SK-N-SH treated with all-trans-retinoic acid at 6 μM for 48 hours (cell line): ENCODE measurements around the gene QSOX1.
A peak's percentile ranks its signal among the peaks of the same experiment; 100 is the strongest.

ENCODE experiments used
- ATAC-seq: fragments of 200-7000 bp; cut with Tn5 transposase; 3 replicates; pipeline ENCODE4 v1.9.1; 2020; ENCODE audit warnings: mild to moderate bottlenecking, moderate library complexity
- ARNTL ChIP-seq: fragments of 450-650 bp; formaldehyde crosslinking; IDR thresholded peaks from 2 replicates; pipeline ENCODE4 v1.5.0; 2020; ENCODE audit warnings: low read depth, mild to moderate bottlenecking, moderate library complexity, borderline replicate concordance
- BACH2 ChIP-seq: fragments of 250-450 bp; sonication (Bioruptor Pico); IDR thresholded peaks from 2 replicates; pipeline ENCODE4 v1.9.0; 2021; ENCODE audit warnings: mild to moderate bottlenecking, borderline replicate concordance
- CSDC2 ChIP-seq: fragments of 250-450 bp; sonication (Bioruptor Pico); IDR thresholded peaks from 2 replicates; pipeline ENCODE4 v1.5.0; 2020; ENCODE audit warnings: mild to moderate bottlenecking, moderate library complexity
- ESRRG ChIP-seq: fragments of 250-450 bp; sonication (Bioruptor Pico); IDR thresholded peaks from 2 replicates; pipeline ENCODE4 v1.6.1; 2021; ENCODE audit warnings: mild to moderate bottlenecking
- GLIS3 ChIP-seq: fragments of 250-450 bp; sonication (Bioruptor Pico); IDR thresholded peaks from 2 replicates; pipeline ENCODE4 v1.5.0; 2020; ENCODE audit warnings: mild to moderate bottlenecking, moderate library complexity
- ISL1 ChIP-seq: fragments of 250-450 bp; sonication (Bioruptor Pico); IDR thresholded peaks from 2 replicates; pipeline ENCODE4 v2.1.2; 2022; ENCODE audit warnings: mild to moderate bottlenecking, moderate library complexity
- OSR1 ChIP-seq: fragments of 250-450 bp; sonication (Bioruptor Pico); IDR thresholded peaks from 2 replicates; pipeline ENCODE4 v1.8.0; 2022; ENCODE audit warnings: moderate library complexity, mild to moderate bottlenecking, inconsistent platforms
- PPARA ChIP-seq: fragments of 250-450 bp; sonication (Bioruptor Pico); IDR thresholded peaks from 2 replicates; pipeline ENCODE4 v1.5.0; 2020; ENCODE audit warnings: mild to moderate bottlenecking, borderline replicate concordance
- RARB ChIP-seq: fragments of 250-450 bp; sonication (Bioruptor Pico); IDR thresholded peaks from 2 replicates; pipeline ENCODE4 v1.8.0; 2021; ENCODE audit warnings: mild to moderate bottlenecking, moderate library complexity
- SNAI2 ChIP-seq: fragments of 250-450 bp; sonication (Bioruptor Pico); IDR thresholded peaks from 2 replicates; pipeline ENCODE4 v1.5.0; 2020; ENCODE audit warnings: mild to moderate bottlenecking, moderate library complexity
- TCF4 ChIP-seq: fragments of 250-450 bp; sonication (Bioruptor Pico); IDR thresholded peaks from 2 replicates; pipeline ENCODE4 v1.8.0; 2021; ENCODE audit warnings: mild to moderate bottlenecking, moderate library complexity, borderline replicate concordance
- TOX ChIP-seq: fragments of 250-450 bp; sonication (Bioruptor Pico); IDR thresholded peaks from 2 replicates; pipeline ENCODE4 v1.8.0; 2021; ENCODE audit warnings: mild to moderate bottlenecking, moderate library complexity, borderline replicate concordance
- ZC3H10 ChIP-seq: fragments of 250-450 bp; sonication (Bioruptor Pico); IDR thresholded peaks from 2 replicates; pipeline ENCODE4 v1.5.1; 2021; ENCODE audit warnings: mild to moderate bottlenecking, moderate library complexity
- ZFP30 ChIP-seq: fragments of 450-650 bp; formaldehyde crosslinking; IDR thresholded peaks from 2 replicates; pipeline ENCODE4 v1.5.0; 2022; ENCODE audit warnings: mild to moderate bottlenecking, moderate library complexity
- ZNF565 ChIP-seq: fragments of 450-650 bp; formaldehyde crosslinking; conservative IDR thresholded peaks from 2 replicates; pipeline ENCODE4 v1.5.0; 2020; ENCODE audit warnings: low read depth, mild to moderate bottlenecking, moderate library complexity
- ZNF70 ChIP-seq: fragments of 450-650 bp; formaldehyde crosslinking; IDR thresholded peaks from 2 replicates; pipeline ENCODE4 v1.5.0; 2020; ENCODE audit warnings: mild to moderate bottlenecking, moderate library complexity
- TF ChIP-seq, protein P1 (sequence below): fragments of 250-450 bp; sonication (Bioruptor Pico); IDR thresholded peaks from 2 replicates; pipeline ENCODE4 v1.5.0; 2020; ENCODE audit warnings: mild to moderate bottlenecking, moderate library complexity
- TF ChIP-seq, protein P2 (sequence below): fragments of 250-450 bp; sonication (Bioruptor Pico); IDR thresholded peaks from 2 replicates; pipeline ENCODE4 v1.5.1; 2020; ENCODE audit warnings: low read depth, mild to moderate bottlenecking, moderate library complexity
- TF ChIP-seq, protein P3 (sequence below): fragments of 250-450 bp; sonication (Bioruptor Pico); IDR thresholded peaks from 2 replicates; pipeline ENCODE4 v1.8.0; 2021; ENCODE audit warnings: low read depth, mild to moderate bottlenecking, moderate library complexity, borderline replicate concordance
- TF ChIP-seq, protein P4 (sequence below): fragments of 250-450 bp; sonication (Bioruptor Pico); IDR thresholded peaks from 2 replicates; pipeline ENCODE4 v1.5.1; 2021; ENCODE audit warnings: mild to moderate bottlenecking, moderate library complexity
- TF ChIP-seq, protein P5 (sequence below): fragments of 250-450 bp; sonication (Bioruptor Pico); IDR thresholded peaks from 2 replicates; pipeline ENCODE4 v1.8.0; 2020; ENCODE audit warnings: mild to moderate bottlenecking, moderate library complexity, borderline replicate concordance

QSOX1 gene

DNA sequence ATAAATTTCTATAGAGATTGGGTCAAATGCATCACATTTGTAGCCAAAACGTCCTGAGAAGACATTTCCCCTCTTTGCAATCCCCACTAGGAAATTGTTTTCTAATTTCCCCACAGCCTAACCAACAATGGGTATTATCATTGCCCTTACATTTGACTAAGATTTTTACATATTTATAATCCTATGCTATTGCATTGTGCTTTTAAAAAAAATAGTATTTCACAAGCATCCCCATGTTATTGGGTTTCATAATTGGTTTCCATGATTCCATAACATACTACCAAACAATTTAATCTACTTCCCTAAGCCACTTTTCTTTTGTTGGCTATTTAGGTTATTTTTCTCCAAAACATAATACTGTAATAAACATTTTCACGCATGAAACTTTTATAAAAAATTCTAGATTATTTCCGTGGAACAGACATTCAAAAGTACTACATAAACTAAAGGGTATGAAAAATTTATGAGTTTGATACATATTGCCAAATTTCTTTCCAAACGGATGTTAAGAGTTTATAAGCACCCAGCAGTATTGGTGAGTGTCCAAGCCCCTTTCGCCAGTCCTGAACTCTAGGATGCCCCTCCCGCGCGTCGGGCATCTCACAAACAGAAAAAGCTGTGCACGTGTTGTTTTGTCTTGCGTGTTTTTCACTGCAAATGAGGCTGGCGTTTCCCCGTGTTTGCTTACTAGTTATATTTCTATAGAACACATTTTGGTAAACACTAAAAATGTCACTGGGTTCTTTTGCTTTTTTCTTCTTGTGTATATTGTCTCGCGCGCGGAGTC, 73.4 kb downstream of the QSOX1 start:
- ATAC-seq = no peak
- TF ChIP-seq ZNF565 (CRISPR knock-in tag) (no peak), BACH2 (no peak), CSDC2 (CRISPR knock-in tag) (no peak), ISL1 (CRISPR knock-in tag) (no peak)
- TF ChIP-seq, protein P1, sequence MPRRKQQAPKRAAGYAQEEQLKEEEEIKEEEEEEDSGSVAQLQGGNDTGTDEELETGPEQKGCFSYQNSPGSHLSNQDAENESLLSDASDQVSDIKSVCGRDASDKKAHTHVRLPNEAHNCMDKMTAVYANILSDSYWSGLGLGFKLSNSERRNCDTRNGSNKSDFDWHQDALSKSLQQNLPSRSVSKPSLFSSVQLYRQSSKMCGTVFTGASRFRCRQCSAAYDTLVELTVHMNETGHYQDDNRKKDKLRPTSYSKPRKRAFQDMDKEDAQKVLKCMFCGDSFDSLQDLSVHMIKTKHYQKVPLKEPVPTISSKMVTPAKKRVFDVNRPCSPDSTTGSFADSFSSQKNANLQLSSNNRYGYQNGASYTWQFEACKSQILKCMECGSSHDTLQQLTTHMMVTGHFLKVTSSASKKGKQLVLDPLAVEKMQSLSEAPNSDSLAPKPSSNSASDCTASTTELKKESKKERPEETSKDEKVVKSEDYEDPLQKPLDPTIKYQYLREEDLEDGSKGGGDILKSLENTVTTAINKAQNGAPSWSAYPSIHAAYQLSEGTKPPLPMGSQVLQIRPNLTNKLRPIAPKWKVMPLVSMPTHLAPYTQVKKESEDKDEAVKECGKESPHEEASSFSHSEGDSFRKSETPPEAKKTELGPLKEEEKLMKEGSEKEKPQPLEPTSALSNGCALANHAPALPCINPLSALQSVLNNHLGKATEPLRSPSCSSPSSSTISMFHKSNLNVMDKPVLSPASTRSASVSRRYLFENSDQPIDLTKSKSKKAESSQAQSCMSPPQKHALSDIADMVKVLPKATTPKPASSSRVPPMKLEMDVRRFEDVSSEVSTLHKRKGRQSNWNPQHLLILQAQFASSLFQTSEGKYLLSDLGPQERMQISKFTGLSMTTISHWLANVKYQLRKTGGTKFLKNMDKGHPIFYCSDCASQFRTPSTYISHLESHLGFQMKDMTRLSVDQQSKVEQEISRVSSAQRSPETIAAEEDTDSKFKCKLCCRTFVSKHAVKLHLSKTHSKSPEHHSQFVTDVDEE = no peak

DNA sequence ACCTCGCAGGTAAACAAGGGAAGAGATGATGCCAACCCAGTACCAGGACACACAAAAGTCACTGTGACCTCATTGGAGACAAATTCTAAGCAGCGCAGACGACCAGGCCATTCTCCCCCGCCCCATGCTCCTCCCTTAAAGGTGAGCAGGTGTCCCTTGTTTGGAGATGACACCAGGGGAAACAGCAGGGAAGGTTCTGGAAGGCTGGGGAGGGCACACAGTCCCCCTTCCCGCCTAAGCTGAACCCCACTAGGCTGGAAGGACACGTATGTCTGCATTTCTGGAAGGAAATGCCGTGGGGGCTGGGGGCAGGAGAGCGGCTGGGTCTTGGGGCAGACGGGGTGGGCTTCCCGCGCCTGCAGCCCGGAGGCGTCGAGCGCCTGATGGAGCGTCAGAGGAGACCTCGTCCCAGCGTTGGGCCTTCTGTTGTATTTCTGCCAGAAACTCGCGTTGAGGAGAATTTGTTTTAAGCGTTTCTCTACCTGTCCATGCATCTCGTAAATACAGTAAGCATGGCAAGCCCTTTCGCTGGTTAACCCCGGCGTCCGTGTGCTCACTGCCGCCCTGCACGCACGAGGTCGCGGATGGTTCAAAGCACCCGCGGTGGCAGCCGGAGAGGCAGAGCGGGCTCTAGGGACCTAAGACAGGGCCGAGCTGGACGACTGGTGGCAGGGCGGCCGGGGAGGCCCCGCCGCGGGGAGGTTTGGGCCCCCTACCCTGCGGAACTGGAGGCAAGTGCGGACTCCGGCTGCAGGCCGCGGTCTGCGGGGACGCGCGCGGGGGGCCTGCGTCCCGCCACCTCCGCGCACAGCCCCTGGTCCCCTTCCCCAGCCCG, 74.2 kb downstream of the QSOX1 start:
- TF ChIP-seq PPARA (CRISPR knock-in tag) (no peak), ZC3H10 (CRISPR knock-in tag) (no peak), BACH2 (no peak), CSDC2 (CRISPR knock-in tag) (no peak), ZNF565 (CRISPR knock-in tag) (no peak), TOX (CRISPR knock-in tag) (no peak), ZNF70 (no peak), OSR1 (no peak), ESRRG (no peak), TCF4 (CRISPR knock-in tag) (no peak)
- TF ChIP-seq, protein P2, sequence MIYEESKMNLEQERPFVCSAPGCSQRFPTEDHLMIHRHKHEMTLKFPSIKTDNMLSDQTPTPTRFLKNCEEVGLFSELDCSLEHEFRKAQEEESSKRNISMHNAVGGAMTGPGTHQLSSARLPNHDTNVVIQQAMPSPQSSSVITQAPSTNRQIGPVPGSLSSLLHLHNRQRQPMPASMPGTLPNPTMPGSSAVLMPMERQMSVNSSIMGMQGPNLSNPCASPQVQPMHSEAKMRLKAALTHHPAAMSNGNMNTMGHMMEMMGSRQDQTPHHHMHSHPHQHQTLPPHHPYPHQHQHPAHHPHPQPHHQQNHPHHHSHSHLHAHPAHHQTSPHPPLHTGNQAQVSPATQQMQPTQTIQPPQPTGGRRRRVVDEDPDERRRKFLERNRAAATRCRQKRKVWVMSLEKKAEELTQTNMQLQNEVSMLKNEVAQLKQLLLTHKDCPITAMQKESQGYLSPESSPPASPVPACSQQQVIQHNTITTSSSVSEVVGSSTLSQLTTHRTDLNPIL (CRISPR knock-in tag) = no peak
- TF ChIP-seq, protein P3, sequence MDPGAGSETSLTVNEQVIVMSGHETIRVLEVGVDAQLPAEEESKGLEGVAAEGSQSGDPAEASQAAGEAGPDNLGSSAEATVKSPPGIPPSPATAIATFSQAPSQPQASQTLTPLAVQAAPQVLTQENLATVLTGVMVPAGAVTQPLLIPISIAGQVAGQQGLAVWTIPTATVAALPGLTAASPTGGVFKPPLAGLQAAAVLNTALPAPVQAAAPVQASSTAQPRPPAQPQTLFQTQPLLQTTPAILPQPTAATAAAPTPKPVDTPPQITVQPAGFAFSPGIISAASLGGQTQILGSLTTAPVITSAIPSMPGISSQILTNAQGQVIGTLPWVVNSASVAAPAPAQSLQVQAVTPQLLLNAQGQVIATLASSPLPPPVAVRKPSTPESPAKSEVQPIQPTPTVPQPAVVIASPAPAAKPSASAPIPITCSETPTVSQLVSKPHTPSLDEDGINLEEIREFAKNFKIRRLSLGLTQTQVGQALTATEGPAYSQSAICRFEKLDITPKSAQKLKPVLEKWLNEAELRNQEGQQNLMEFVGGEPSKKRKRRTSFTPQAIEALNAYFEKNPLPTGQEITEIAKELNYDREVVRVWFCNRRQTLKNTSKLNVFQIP (CRISPR knock-in tag) = no peak

DNA sequence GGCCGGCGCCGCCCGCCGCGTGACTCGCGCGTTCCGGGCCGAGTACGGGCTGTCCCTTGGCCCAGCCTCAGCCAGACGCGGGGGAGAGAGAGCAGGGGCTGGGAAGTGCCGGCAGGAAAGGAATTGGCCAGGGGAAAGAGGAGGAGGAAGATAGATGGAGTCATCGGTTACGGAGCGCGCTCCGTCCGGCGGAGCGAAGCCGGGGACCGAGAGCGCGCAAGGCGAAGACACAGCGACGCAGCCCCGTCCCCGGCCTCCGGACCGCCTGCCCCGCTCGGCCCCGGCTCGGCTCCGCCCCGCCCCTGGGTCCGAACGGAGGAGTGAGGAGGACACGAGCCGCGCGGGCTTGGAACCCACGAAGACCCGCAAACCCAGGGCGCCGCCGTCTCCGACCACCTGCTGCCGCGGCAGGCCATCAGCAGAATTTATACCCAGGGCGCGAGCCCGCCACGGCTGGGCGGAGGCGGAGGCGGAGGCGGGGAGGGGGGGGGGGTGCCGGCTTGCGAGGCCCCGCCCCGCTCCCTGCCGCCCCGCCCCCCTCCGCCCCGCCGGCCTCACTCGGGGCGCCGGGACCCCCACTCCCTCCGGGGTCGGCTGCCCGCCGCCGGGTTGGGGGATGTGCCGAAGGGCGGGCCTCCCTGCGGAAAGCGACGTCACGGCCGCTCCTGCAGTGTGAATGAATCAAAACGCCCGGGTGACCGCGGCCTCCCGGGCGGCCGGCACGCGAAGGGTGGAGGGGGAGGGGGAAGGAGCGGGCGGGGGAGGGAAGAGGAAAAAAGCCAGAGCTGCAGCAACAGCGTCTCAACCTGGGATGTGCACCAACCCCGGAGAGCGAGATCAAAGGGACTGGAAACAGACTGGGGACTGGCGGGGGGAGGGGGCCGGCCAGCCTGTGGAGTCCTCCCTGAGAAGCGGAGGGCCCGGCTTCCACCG, 75.1 kb downstream of the QSOX1 start, which contains the start of gene LHX4:
Gene LHX4 (plus strand): TSS at position 782 of the 933 bp plus-strand sequence. CDS start 266 bp downstream, outside the sequence.
- peak; percentile 7 for ATAC-seq
- TF ChIP-seq ZC3H10 (CRISPR knock-in tag) (no peak), CSDC2 (CRISPR knock-in tag) (no peak), BACH2 (no peak), SNAI2 (CRISPR knock-in tag) (no peak), ESRRG (no peak), PPARA (CRISPR knock-in tag) (no peak), ARNTL (no peak), ZNF70 (no peak), ZNF565 (CRISPR knock-in tag) (no peak), TCF4 (CRISPR knock-in tag) (no peak), GLIS3 (CRISPR knock-in tag) (no peak), OSR1 (no peak), ZFP30 (CRISPR knock-in tag) (no peak), TOX (CRISPR knock-in tag) (no peak), RARB (CRISPR knock-in tag) (no peak)
- TF ChIP-seq, protein P4, sequence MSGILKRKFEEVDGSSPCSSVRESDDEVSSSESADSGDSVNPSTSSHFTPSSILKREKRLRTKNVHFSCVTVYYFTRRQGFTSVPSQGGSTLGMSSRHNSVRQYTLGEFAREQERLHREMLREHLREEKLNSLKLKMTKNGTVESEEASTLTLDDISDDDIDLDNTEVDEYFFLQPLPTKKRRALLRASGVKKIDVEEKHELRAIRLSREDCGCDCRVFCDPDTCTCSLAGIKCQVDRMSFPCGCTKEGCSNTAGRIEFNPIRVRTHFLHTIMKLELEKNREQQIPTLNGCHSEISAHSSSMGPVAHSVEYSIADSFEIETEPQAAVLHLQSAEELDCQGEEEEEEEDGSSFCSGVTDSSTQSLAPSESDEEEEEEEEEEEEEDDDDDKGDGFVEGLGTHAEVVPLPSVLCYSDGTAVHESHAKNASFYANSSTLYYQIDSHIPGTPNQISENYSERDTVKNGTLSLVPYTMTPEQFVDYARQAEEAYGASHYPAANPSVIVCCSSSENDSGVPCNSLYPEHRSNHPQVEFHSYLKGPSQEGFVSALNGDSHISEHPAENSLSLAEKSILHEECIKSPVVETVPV (CRISPR knock-in tag) = no peak
- TF ChIP-seq, protein P5, sequence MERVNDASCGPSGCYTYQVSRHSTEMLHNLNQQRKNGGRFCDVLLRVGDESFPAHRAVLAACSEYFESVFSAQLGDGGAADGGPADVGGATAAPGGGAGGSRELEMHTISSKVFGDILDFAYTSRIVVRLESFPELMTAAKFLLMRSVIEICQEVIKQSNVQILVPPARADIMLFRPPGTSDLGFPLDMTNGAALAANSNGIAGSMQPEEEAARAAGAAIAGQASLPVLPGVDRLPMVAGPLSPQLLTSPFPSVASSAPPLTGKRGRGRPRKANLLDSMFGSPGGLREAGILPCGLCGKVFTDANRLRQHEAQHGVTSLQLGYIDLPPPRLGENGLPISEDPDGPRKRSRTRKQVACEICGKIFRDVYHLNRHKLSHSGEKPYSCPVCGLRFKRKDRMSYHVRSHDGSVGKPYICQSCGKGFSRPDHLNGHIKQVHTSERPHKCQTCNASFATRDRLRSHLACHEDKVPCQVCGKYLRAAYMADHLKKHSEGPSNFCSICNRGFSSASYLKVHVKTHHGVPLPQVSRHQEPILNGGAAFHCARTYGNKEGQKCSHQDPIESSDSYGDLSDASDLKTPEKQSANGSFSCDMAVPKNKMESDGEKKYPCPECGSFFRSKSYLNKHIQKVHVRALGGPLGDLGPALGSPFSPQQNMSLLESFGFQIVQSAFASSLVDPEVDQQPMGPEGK = no peak
- TF ChIP-seq, protein P3 (CRISPR knock-in tag) = no peak

More for the DNA sequence above, 74.2 kb downstream of the QSOX1 start:
- ATAC-seq = peak; percentile 10
